ENCODE results near the gene IFNL3. TPM values are rescaled to one million over a fixed set of nuclear protein-coding genes. Genes with fewer than 3 reads are reported as not detected.

IFNL3 gene
- total RNA-seq, 2 experiments from 2014 or later, result not detected

- Mint-ChIP-seq H3K27ac (no peak overlapping the region), H3K27me3 (peaks cover 42% of the 10 kb centered on the region), H3K4me3 (no peak overlapping the region), H3K9me3 (no peaks in the 10 kb centered on the region), H3K4me1 (no peaks in the 10 kb centered on the region), H3K36me3 (ENCODE audit: low read depth) (no peaks in the 10 kb centered on the region)
- no peak for DNase-seq
- ChIA-PET POLR2A (no interaction called here), CTCF (no interaction called here)
Observed at GRCh38 chr19:39264306-39265290, 19.8 kb upstream of the IFNL3 start.

GRCh38 chr19:39263912-39264305 lies 19.1 kb upstream of the IFNL3 start:
- no peak overlapping the region for H3K27ac Mint-ChIP-seq
- peaks cover 43% of the 10 kb centered on the region for H3K27me3 Mint-ChIP-seq
- no peaks in the 10 kb centered on the region for H3K4me1 Mint-ChIP-seq
- no peaks in the 10 kb centered on the region for H3K9me3 Mint-ChIP-seq
- DNase-seq, result no peak
- ChIA-PET POLR2A (no interaction called here), CTCF (no interaction called here)
- H3K36me3 Mint-ChIP-seq (ENCODE audit: low read depth), result no peaks in the 10 kb centered on the region
- no peak overlapping the region for H3K4me3 Mint-ChIP-seq

GRCh38 chr19:39262496-39262895 lies 17.7 kb upstream of the IFNL3 start:
- ChIA-PET POLR2A (no interaction called here), CTCF (no interaction called here)
- no peak for DNase-seq

GRCh38 chr19:39261704-39262103 lies 16.9 kb upstream of the IFNL3 start:
- no peak for DNase-seq
- Mint-ChIP-seq H3K27ac (no peak overlapping the region), H3K36me3 (ENCODE audit: low read depth) (no peaks in the 10 kb centered on the region), H3K9me3 (no peaks in the 10 kb centered on the region), H3K27me3 (peaks cover 45% of the 10 kb centered on the region), H3K4me3 (no peak overlapping the region), H3K4me1 (peaks cover 5% of the 10 kb centered on the region)
- ChIA-PET CTCF (no interaction called here), POLR2A (interaction anchor here (0.7 kb wide), 1 partner anchor 38 kb away, joined by 3 read pairs; no protein-coding TSS in a partner anchor)

More at GRCh38 chr19:39262496-39262895, 17.7 kb upstream of the IFNL3 start:
- Mint-ChIP-seq H3K27ac (no peak overlapping the region), H3K4me1 (peaks cover 5% of the 10 kb centered on the region), H3K36me3 (ENCODE audit: low read depth) (no peaks in the 10 kb centered on the region), H3K9me3 (no peaks in the 10 kb centered on the region), H3K27me3 (peaks cover 43% of the 10 kb centered on the region), H3K4me3 (no peak overlapping the region)

GRCh38 chr19:39257227-39257626 lies 12.4 kb upstream of the IFNL3 start:
- Mint-ChIP-seq H3K27ac (no peak overlapping the region), H3K27me3 (peaks cover 21% of the 10 kb centered on the region), H3K4me1 (peaks cover 5% of the 10 kb centered on the region), H3K36me3 (ENCODE audit: low read depth) (no peaks in the 10 kb centered on the region), H3K9me3 (no peaks in the 10 kb centered on the region), H3K4me3 (no peak overlapping the region)
- POLR2A ChIA-PET, result no interaction called here
- DNase-seq, result no peak
- CTCF ChIA-PET, result no interaction called here

GRCh38 chr19:39254531-39255345 lies 9.9 kb upstream of the IFNL3 start:
- H3K4me3 Mint-ChIP-seq, result no peak overlapping the region
- H3K36me3 Mint-ChIP-seq (ENCODE audit: low read depth), result no peaks in the 10 kb centered on the region
- peaks cover 9% of the 10 kb centered on the region for H3K27me3 Mint-ChIP-seq
- H3K27ac Mint-ChIP-seq, result no peak overlapping the region
- POLR2A ChIA-PET, result no interaction called here
- H3K9me3 Mint-ChIP-seq, result no peaks in the 10 kb centered on the region
- CTCF ChIA-PET, result no interaction called here
- H3K4me1 Mint-ChIP-seq, result peaks cover 5% of the 10 kb centered on the region
- no peak for DNase-seq

- H3K9me3 Mint-ChIP-seq, result no peaks in the 10 kb centered on the region
- DNase-seq, result no peak
- H3K27ac Mint-ChIP-seq, result no peak overlapping the region
- H3K27me3 Mint-ChIP-seq, result peaks cover 12% of the 10 kb centered on the region
- CTCF ChIA-PET, result no interaction called here
- peaks cover 5% of the 10 kb centered on the region for H3K4me1 Mint-ChIP-seq
- H3K4me3 Mint-ChIP-seq, result no peak overlapping the region
- no peaks in the 10 kb centered on the region for H3K36me3 Mint-ChIP-seq (ENCODE audit: low read depth)
- POLR2A ChIA-PET, result interaction anchor here (1.2 kb wide), 1 partner anchor 13 kb away, joined by 3 read pairs; no protein-coding TSS in a partner anchor
Observed at GRCh38 chr19:39253374-39254149, 8.8 kb upstream of the IFNL3 start.

GRCh38 chr19:39252458-39252857 lies 7.7 kb upstream of the IFNL3 start:
- no peak overlapping the region for H3K4me3 Mint-ChIP-seq
- DNase-seq, result no peak
- H3K4me1 Mint-ChIP-seq, result no peaks in the 10 kb centered on the region
- CTCF ChIA-PET, result interaction anchor here (0.9 kb wide), 1 partner anchor 21 kb away, joined by 3 read pairs; no protein-coding TSS in a partner anchor
- peaks cover 12% of the 10 kb centered on the region for H3K27me3 Mint-ChIP-seq
- no peaks in the 10 kb centered on the region for H3K36me3 Mint-ChIP-seq (ENCODE audit: low read depth)
- POLR2A ChIA-PET, result interaction anchor here (1.2 kb wide), 1 partner anchor 12 kb away, joined by 3 read pairs; no protein-coding TSS in a partner anchor
- no peaks in the 10 kb centered on the region for H3K9me3 Mint-ChIP-seq
- no peak overlapping the region for H3K27ac Mint-ChIP-seq

- H3K4me1 Mint-ChIP-seq, result peaks cover 4% of the 10 kb centered on the region
- no peak overlapping the region for H3K27ac Mint-ChIP-seq
- DNase-seq, result no peak
- H3K4me3 Mint-ChIP-seq, result no peak overlapping the region
- no peaks in the 10 kb centered on the region for H3K9me3 Mint-ChIP-seq
- POLR2A ChIA-PET, result no interaction called here
- CTCF ChIA-PET, result interaction anchor here (0.9 kb wide), 1 partner anchor 21 kb away, joined by 3 read pairs; no protein-coding TSS in a partner anchor
- H3K27me3 Mint-ChIP-seq, result peaks cover 13% of the 10 kb centered on the region
- H3K36me3 Mint-ChIP-seq (ENCODE audit: low read depth), result no peaks in the 10 kb centered on the region
Observed at GRCh38 chr19:39251846-39252245, 7.0 kb upstream of the IFNL3 start.

- Mint-ChIP-seq H3K36me3 (ENCODE audit: low read depth) (no peaks in the 10 kb centered on the region), H3K4me1 (peaks cover 4% of the 10 kb centered on the region), H3K27ac (no peak overlapping the region), H3K9me3 (no peaks in the 10 kb centered on the region), H3K27me3 (peaks cover 10% of the 10 kb centered on the region), H3K4me3 (no peak overlapping the region)
- POLR2A ChIA-PET, result no interaction called here
- no peak for DNase-seq
- CTCF ChIA-PET, result no interaction called here
Observed at GRCh38 chr19:39251081-39251480, 6.3 kb upstream of the IFNL3 start.

- Mint-ChIP-seq H3K4me3 (no peak within 1 kb of the TSS), H3K4me1 (peaks cover 4% of the 10 kb centered on the region), H3K27ac (no peak within 1 kb of the TSS), H3K9me3 (no peaks in the 10 kb centered on the region), H3K27me3 (peaks cover 10% of the 10 kb centered on the region), H3K36me3 (ENCODE audit: low read depth) (no peaks in the 10 kb centered on the region)
- DNase-seq, result no peak
- POLR2A ChIA-PET, result interaction anchor here (0.9 kb wide), 1 partner anchor 142 kb away, joined by 3 read pairs; the partner anchor contains the start of genes MED29 and PAF1
- CTCF ChIA-PET, result no interaction called here
Observed at GRCh38 chr19:39248806-39249205, 4.0 kb upstream of the IFNL3 start, which contains the start of gene IFNL4. Gene IFNL4, minus strand, starts transcription at chr19:39248856.

GRCh38 chr19:39247701-39248664 lies 3.2 kb upstream of the IFNL3 start:
- Mint-ChIP-seq H3K27me3 (peaks cover 7% of the 10 kb centered on the region), H3K27ac (no peak overlapping the region), H3K36me3 (ENCODE audit: low read depth) (no peaks in the 10 kb centered on the region), H3K4me1 (peaks cover 4% of the 10 kb centered on the region), H3K4me3 (no peak overlapping the region), H3K9me3 (no peaks in the 10 kb centered on the region)
- no peak for DNase-seq
- CTCF ChIA-PET, result interaction anchor here (0.6 kb wide), 1 partner anchor 36 kb away, joined by 6 read pairs; no protein-coding TSS in a partner anchor
- POLR2A ChIA-PET, result no interaction called here

Data from activated CD4-positive, alpha-beta memory T cell treated with anti-CD3 and anti-CD28 coated beads, Interleukin-2, amount 10 ng/mL, durations not matched to agents 7 days and 5 days (primary cell).